Right kidney (tissue), 1 donor: ENCODE measurements around the gene GRIK5.

Source experiments
- DNase-seq: peaks from one replicate; pipeline ENCODE4 v3.0.0-alpha.2; 2016

The GRIK5 gene

GRCh38 chr19:42096255-42096837, 26.3 kb upstream of the GRIK5 start:
- DNase-seq = no peak

- no peak for DNase-seq
Observed at GRCh38 chr19:42095814-42096230, 25.8 kb upstream of the GRIK5 start.

GRCh38 chr19:42095142-42095813, 25.3 kb upstream of the GRIK5 start:
- DNase-seq = no peak

- DNase-seq = no peak
Observed at GRCh38 chr19:42093926-42094325, 23.9 kb upstream of the GRIK5 start.

- no peak for DNase-seq
Observed at GRCh38 chr19:42093505-42093904, 23.5 kb upstream of the GRIK5 start.

- no peak for DNase-seq
Observed at GRCh38 chr19:42092350-42092749, 22.3 kb upstream of the GRIK5 start.

- DNase-seq = no peak
Observed at GRCh38 chr19:42091742-42092141, 21.7 kb upstream of the GRIK5 start.

GRCh38 chr19:42091300-42091699, 21.3 kb upstream of the GRIK5 start:
- no peak for DNase-seq

GRCh38 chr19:42090672-42091071, 20.7 kb upstream of the GRIK5 start:
- no peak for DNase-seq

- no peak for DNase-seq
Observed at GRCh38 chr19:42089772-42090171, 19.8 kb upstream of the GRIK5 start.

GRCh38 chr19:42089191-42089750, 19.3 kb upstream of the GRIK5 start:
- no peak for DNase-seq

GRCh38 chr19:42088471-42089190, 18.6 kb upstream of the GRIK5 start:
- DNase-seq = no peak

- no peak for DNase-seq
Observed at GRCh38 chr19:42086770-42087550, 17.0 kb upstream of the GRIK5 start.

GRCh38 chr19:42086188-42086736, 16.3 kb upstream of the GRIK5 start:
- no peak for DNase-seq

- DNase-seq = no peak
Observed at GRCh38 chr19:42083537-42083936, 13.5 kb upstream of the GRIK5 start.

GRCh38 chr19:42081584-42082203, 11.7 kb upstream of the GRIK5 start:
- no peak for DNase-seq

- no peak for DNase-seq
Observed at GRCh38 chr19:42080764-42081375, 10.9 kb upstream of the GRIK5 start.

- DNase-seq = no peak
Observed at GRCh38 chr19:42079886-42080763, 10.1 kb upstream of the GRIK5 start.

GRCh38 chr19:42079276-42079669, 9.3 kb upstream of the GRIK5 start:
- DNase-seq = no peak

- no peak for DNase-seq
Observed at GRCh38 chr19:42078538-42079275, 8.7 kb upstream of the GRIK5 start.
